ENCODE measurements around the gene ARL8B. TPM values are rescaled to one million over a fixed set of nuclear protein-coding genes. Genes with fewer than 3 reads are reported as not detected.

The ARL8B gene
- total RNA-seq, 1 donor from 2014 or later = 35.7 TPM

GRCh38 chr3:5151586-5151985, 29.5 kb downstream of the ARL8B start:
- Mint-ChIP-seq H3K4me3 (no peak overlapping the region), H3K4me1 (peaks cover 5% of the 10 kb centered on the region), H3K27ac (ENCODE audit: unreplicated experiment) (no peak overlapping the region), H3K36me3 (ENCODE audit: low read depth) (peaks cover 32% of the 10 kb centered on the region), H3K9me3 (peaks cover 5% of the 10 kb centered on the region), H3K27me3 (ENCODE audit: low read depth) (no peaks in the 10 kb centered on the region)
- no peak for DNase-seq (ENCODE audit: low read depth, low spot score)
- no peak for TF ChIP-seq CTCF (conservative IDR thresholded peaks at IDR 0.05)

- TF ChIP-seq CTCF (conservative IDR thresholded peaks at IDR 0.05) = no peak
- H3K4me1 Mint-ChIP-seq = peaks cover 5% of the 10 kb centered on the region
- H3K27me3 Mint-ChIP-seq (ENCODE audit: low read depth) = no peaks in the 10 kb centered on the region
- H3K27ac Mint-ChIP-seq (ENCODE audit: unreplicated experiment) = no peak overlapping the region
- DNase-seq (ENCODE audit: low read depth, low spot score) = no peak
- no peak overlapping the region for H3K4me3 Mint-ChIP-seq
- H3K9me3 Mint-ChIP-seq = no peaks in the 10 kb centered on the region
- H3K36me3 Mint-ChIP-seq (ENCODE audit: low read depth) = peaks cover 17% of the 10 kb centered on the region
These were observed 31.0 kb downstream of the ARL8B start for GRCh38 chr3:5153074-5153473.

GRCh38 chr3:5155241-5155640, 33.1 kb downstream of the ARL8B start:
- Mint-ChIP-seq H3K4me3 (no peak overlapping the region), H3K4me1 (peaks cover 3% of the 10 kb centered on the region), H3K9me3 (no peaks in the 10 kb centered on the region), H3K36me3 (ENCODE audit: low read depth) (peaks cover 4% of the 10 kb centered on the region), H3K27me3 (ENCODE audit: low read depth) (no peaks in the 10 kb centered on the region), H3K27ac (ENCODE audit: unreplicated experiment) (no peak overlapping the region)
- DNase-seq (ENCODE audit: low read depth, low spot score) = no peak
- TF ChIP-seq CTCF (conservative IDR thresholded peaks at IDR 0.05) = no peak

- DNase-seq (ENCODE audit: low read depth, low spot score) = no peak
- peaks cover 23% of the 10 kb centered on the region for H3K4me1 Mint-ChIP-seq
- no peak for TF ChIP-seq CTCF (conservative IDR thresholded peaks at IDR 0.05)
These were observed 38.2 kb downstream of the ARL8B start for GRCh38 chr3:5160321-5160720.

GRCh38 chr3:5160940-5161858, 39.1 kb downstream of the ARL8B start:
- Mint-ChIP-seq H3K27ac (ENCODE audit: unreplicated experiment) (no peak overlapping the region), H3K27me3 (ENCODE audit: low read depth) (no peaks in the 10 kb centered on the region), H3K9me3 (no peaks in the 10 kb centered on the region), H3K4me1 (peaks cover 28% of the 10 kb centered on the region), H3K4me3 (no peak overlapping the region), H3K36me3 (ENCODE audit: low read depth) (no peaks in the 10 kb centered on the region)
- no peak for TF ChIP-seq CTCF (conservative IDR thresholded peaks at IDR 0.05)
- DNase-seq (ENCODE audit: low read depth, low spot score) = no peak

More at GRCh38 chr3:5160321-5160720, 38.2 kb downstream of the ARL8B start:
- Mint-ChIP-seq H3K27ac (ENCODE audit: unreplicated experiment) (no peak overlapping the region), H3K9me3 (no peaks in the 10 kb centered on the region), H3K36me3 (ENCODE audit: low read depth) (peaks cover 2% of the 10 kb centered on the region), H3K27me3 (ENCODE audit: low read depth) (no peaks in the 10 kb centered on the region), H3K4me3 (no peak overlapping the region)

Measured in neural crest cell (in vitro differentiated cells).